ENCODE data around the gene TMA7. TPM values are rescaled to one million over a fixed set of nuclear protein-coding genes. Genes with fewer than 3 reads are reported as not detected.

The TMA7 gene
- 165 TPM for total RNA-seq

DNA sequence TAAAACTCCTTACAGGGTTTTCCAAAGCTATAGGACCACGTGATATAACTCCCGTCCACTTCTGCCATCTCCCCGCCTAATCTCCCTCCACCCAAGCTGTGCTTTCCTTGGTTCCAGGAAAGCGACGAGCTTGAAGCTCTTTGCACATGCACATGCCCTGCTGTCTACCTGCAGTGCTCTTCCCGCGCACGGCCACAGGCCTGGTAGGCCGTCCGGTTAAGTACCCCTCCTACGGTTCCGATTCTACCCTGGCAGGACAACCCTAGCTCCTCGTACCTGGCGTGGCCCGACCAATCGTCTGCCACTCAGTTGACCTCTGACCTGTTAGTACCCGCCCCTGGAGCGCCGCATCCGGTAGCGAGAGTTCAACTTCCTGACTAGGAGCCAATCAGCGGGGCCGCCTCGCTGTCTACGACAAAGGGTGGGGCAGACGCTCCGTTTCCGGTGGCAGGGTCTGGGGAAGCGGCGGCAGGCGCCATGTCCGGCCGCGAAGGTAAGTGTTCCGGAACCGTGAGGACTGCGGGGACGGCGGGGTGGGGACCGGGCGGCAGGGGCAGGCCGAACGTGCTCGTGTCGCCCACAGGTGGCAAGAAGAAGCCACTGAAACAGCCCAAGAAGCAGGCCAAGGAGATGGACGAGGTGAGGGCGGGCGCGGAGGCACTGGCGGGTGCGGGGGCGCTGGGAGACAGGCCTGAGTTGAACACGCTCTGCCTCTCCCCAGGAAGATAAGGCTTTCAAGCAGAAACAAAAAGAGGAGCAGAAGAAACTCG is at the start of gene TMA7, which contains the start of gene CCDC51:
TMA7 (plus strand) TSS at position 438 of the 770 bp plus-strand sequence; CDS start at position 478, 40 bp downstream.
CCDC51 (minus strand) TSS at position 300 of the 770 bp plus-strand sequence. CDS start 4,991 bp downstream, outside the sequence.
- peak; percentile 98 for DNase-seq (ENCODE audit: low spot score)

DNA sequence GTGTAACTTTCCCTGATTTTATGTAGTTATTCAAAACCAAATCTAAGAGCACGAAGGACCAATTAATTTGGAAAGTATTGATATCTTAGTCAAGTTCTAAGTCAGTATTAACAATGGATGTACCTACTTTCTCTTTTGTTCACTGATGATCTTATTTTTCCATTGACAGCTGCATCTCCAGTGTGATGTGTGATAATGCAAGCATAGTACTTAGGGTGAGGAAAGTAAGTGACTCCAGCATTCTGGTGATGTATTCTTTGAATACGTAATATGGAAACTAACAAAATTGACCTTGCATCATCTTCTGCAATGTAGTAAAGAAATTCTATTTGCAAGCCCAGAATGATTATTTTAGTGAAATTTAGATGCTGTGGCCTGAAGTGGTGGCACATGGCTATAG is 45.7 kb upstream of the TMA7 start:
- no peak for DNase-seq (ENCODE audit: low spot score)

DNA sequence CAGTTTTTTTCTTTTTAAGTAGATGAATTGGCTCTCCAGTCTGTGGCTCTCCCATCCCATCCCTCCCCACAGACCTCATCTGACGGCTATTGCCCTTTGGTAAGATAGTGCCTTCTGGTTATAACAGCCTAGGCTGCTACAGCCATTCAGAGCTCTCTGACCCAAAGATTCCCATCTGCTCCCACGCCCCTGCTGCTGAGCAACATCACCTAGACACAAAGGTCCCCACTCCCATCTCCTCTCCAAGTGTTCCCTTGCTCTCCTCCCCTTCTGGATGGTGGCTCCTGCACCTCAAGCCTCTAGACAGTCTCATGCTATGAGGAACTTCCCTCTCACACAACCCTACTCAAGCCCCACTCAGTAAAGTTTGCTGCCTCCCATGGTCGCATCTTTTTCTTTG is 44.3 kb upstream of the TMA7 start:
- DNase-seq (ENCODE audit: low spot score), result no peak

DNA sequence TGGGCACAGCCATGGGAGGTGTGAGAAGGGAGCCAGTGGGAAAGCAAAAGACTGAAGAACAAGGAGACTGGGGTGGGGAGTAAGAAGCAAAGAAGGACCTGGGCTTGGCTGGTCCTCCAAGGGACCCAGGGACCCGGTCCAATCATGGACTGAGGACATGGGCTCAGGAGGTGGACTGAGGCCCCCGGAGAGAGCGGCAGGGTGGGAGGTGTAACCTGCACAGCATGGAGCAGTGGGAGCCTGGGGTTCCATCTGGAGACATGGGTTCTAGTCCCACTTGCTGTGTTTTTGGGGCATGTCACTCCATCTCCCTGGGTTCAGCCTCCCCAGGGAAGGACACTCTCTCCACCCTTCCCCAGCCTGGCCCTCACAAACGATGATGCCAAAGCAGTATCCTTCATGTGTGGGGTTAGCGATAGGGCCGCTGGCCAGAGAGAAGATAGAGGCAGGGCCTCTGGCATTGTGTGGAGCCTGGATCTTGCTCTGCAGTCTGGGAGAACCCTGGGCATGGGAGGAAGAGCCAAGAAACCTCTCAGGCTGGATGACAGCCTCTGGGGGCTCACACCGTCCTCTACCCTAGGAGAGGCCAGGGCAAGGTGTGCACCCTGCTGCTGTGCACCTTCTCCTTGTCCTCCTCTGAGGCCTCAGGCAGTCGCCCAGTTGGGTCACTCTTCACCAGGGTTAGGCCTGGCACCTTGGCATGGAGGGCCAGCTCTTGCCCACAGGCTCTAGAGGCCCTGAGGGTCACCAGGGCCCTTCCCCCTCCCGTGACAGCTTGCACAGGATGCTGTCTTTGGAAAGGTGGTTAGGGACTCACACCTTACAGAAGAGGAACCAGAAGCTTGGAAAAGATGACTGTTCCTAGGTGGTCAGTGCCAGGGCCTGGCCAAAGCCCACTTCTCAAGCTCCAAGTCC is 42.0 kb upstream of the TMA7 start:
- no peak for DNase-seq (ENCODE audit: low spot score)

GRCh38 chr3:48398701-48399386 is 41.2 kb upstream of the TMA7 start:
- no peak for DNase-seq (ENCODE audit: low spot score)

DNA sequence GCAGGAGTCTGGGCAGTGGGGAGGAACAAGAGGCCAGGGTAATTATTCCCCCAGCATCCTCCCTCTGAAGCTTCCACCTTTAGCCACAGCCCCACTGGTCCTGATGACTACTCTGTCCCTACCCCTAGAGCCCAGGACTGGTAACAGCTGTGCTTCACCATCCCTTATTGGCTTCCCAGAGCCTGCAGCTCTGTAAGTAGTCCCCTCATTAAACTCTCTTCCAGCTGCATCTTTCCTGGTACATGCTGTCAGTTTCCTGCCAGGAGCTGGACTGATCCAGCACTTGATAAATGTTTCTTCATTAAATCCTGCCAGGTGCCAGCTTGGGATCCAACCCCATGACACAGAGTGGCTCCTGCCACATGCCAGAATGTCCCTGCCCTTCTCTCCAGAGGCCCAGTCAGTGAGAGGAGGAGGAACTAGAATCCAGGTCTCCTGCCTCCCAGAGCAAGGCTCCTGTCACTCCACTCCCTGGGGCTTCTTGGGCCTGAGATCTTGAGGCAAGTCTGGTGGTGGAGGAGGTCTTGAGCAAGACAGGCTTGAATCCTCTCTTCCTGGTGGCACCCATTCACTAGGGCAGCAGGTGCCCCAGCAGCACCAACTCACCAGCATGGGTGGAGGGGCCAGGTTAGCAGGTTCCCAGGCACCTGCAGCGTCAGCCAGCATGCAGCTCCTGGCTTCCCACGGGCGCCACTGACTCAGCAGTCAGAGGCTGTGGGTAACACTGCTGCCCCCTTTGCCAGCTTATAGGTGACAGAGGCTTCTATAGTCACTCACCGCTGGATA is 40.5 kb upstream of the TMA7 start:
- peak; percentile 9 for DNase-seq (ENCODE audit: low spot score)

DNA sequence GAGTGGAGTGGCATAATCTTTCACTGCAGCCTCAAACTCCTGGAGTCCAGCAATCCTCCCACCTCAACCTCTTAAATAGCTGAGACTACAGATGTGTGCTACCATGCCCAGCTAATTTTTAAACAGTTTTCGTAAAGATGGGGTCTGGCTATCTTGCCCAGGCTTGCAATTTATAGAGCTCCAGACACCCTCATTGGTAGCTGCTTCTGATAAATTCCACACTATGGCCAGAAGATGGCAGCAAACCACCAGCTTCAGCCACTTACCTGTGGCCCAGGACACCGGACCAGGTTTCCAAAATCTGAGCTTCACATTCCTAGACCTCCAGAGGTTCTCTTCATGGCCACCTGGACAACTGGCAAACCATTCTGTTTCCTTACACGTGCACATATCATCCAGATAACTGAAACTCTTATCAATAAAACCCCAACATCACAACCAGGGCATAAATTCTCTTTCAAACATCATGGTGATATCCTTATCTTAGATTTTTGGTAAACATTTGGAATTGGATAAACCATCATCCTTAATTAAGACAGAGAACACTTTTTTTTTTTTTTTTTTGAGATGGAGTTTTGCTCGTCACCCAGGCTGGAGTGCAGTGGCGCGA is 39.1 kb upstream of the TMA7 start:
- peak; percentile 62 for DNase-seq (ENCODE audit: low spot score)

DNA sequence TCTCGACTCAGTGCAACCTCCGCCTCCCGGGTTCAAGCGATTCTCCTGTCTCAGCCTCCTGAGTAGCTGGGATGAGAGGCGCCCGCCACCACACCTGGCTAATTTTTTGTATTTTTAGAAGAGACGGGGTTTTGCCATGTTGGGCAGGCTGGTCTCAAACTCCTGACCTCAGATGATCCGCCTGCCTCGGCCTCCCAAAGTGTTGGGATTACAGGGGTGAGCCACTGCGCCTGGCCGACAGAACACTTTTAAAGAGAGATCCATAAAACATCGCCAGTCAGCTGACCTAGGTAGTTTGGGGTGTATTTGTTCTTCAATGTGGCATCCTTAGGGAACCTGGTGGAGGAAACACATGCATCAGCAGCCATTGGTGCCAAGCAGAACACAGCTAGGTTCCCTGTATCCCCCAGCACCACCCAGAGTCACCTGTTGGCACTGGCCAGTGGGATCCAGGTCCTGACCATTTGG is 38.6 kb upstream of the TMA7 start:
- DNase-seq (ENCODE audit: low spot score), result peak; percentile 9

DNA sequence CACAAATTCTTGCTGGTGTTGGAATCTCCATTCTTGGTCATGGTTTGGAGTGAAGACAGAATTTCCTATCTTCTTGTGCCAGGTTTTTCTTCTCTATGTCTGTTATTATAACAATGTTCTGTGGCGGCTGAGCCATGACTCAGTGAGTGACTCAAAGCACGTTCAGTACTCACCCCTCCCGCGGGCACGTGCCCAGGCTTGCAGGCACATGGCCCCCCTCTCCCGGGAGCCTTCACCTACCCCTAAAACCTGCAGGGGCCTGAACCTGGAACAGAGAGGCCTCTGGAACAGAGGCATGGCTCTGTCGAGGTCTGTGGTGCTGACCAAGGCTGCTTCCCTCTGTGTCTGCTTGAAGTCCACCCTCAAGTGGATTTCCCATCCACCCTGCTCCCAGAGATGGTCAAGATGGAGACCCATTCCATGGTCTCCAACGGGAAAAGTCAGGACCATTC is 37.8 kb upstream of the TMA7 start:
- DNase-seq (ENCODE audit: low spot score), result peak; percentile 76

GRCh38 chr3:48402907-48403306 is 37.1 kb upstream of the TMA7 start:
- no peak for DNase-seq (ENCODE audit: low spot score)

- DNase-seq (ENCODE audit: low spot score), result no peak
Measured at GRCh38 chr3:48403533-48404439, 36.3 kb upstream of the TMA7 start.

- DNase-seq (ENCODE audit: low spot score), result peak; percentile 8
Measured at GRCh38 chr3:48404440-48405342, 35.4 kb upstream of the TMA7 start.

DNA sequence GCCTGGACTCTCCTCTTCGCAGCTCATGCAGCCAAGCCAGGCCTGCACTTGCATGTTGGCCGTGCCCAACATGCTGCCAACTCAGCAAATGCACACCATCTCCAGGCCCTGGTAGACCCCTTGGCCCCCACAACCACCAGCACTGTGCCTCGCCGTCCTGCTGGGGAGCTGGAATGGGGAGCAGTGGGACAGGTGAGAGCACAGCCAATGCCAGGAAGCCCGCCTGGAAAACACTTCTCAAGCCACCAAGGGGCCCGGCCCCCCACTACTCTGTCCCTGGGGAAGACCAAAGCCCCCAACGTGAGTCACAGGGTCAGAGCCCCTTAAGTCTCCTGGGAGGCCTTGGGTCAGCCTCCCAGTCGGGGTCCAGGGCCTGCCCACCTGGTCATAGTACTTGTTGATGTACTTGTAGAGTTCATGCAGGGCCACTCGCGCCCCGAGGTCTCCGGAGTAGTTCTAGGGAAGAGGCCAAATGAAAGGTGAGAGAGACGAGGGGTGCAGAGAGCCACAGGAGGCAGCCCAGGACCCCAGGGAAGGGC is 34.6 kb upstream of the TMA7 start:
- DNase-seq (ENCODE audit: low spot score), result peak; percentile 9

GRCh38 chr3:48405971-48406370 is 34.1 kb upstream of the TMA7 start:
- DNase-seq (ENCODE audit: low spot score), result no peak

DNA sequence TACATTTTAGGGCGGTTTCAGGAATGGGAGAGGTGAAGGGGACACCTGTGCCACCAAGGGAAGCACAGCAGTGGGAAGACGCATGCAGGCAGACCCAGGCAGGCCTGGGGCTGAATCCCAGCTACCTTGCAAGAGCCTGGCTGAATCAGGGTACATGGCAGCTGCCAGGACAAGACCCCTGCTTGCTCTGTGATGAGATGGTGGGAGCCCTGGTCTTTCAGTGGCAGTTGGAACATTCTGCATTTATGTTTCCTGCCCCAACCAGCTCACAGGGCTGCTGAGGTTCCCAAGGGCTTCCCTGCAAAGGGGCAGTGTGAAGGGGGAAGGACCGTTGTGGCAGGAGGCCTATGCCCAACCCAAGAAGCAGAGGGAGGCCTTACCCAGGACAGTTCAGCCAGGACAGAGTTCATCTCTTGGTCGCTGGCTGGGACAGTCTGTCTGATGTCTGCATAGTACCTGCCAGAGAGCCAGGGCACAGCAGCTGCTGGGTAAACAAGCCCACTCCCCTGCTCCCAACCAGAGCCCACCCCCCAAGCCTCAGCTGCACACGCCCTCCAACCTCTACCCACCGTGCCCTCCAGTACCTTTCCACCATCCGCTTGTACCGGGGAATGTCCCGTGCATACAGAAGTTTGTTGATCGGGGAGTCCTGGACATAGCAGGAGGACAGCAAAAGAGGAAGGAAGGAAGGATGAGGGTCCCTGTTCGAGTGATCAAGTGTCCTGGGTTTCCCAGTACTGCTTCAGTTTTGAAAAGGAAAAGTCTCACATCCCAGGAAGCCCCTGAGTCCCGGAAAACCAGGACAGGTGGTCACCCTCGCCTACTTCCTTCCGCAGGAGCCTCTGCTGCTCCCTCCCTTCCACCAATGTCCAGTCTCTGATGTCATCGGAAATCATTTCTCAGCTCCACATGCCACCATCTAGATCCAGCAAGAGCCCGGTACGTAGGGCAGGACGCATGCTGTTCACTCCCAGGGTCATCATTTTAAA is 33.3 kb upstream of the TMA7 start:
- DNase-seq (ENCODE audit: low spot score), result peak; percentile 8

DNA sequence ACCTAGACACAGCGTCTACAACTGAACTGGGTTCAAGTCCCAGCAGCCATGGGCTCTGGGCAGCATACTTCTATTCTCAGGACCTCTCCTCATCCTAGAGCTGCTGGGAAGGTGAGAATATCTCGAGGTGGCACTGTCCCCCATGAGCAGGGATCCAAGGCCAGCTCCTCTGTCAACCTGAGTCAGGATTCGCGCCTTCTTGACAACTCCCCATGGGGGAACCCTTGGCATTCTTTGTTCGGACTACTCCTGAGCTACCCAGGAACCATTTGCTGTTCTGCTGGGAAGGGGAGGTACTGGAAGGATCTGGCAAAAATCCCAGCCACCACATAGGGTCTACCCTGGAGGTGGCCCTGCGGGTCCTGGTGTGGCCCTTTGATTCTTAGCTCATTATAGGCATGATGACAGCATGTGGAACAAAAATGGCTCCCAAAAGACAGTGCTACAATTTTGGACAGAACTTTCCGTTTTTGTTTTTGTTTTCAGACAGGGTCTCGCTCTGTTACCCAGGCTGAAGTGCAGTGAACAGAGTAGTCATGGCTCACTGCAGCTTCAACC is 32.4 kb upstream of the TMA7 start:
- peak; percentile 9 for DNase-seq (ENCODE audit: low spot score)

All from mucosa of gallbladder (tissue), 1 donor.